HG02938 (cell line): Measurements from ENCODE around the gene DBF4B.
"Not testable (repeated sequence)": the region's sequence is repeated elsewhere in the genome, so short reads cannot be mapped to it uniquely, and the experiment has no call there.

Experiments used
- ATAC-seq: cut with Tn5 transposase; IDR thresholded peaks from one replicate; pipeline ENCODE4 v1.9.1; 2021; ENCODE audit warnings: mild to moderate bottlenecking, moderate library complexity; ENCODE audit not compliant: unreplicated experiment

The DBF4B gene

GRCh38 chr17:44726121-44726520 lies 17.7 kb downstream of the DBF4B start:
- not testable (repeated sequence) for ATAC-seq

DNA sequence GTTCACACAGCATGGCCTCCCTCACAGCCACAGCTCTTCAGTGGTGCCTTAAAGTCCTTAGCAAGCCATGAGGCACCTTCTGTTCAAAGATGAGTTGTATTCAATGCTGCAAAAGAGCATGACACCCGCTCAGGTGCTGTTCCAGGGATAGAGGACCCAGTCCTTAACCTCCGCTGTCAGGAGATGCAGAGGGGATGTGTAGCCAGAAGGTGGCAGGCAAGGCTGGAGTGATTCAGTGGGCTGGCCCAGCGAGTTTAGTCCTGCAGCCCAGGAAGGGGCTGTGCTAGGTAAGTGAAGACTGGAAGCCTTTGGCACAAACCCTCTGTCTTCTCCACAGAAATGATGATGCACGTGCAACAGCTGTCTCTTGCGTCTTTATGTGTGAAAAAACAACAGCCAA lies 25.3 kb downstream of the DBF4B start:
- no peak for ATAC-seq

DNA sequence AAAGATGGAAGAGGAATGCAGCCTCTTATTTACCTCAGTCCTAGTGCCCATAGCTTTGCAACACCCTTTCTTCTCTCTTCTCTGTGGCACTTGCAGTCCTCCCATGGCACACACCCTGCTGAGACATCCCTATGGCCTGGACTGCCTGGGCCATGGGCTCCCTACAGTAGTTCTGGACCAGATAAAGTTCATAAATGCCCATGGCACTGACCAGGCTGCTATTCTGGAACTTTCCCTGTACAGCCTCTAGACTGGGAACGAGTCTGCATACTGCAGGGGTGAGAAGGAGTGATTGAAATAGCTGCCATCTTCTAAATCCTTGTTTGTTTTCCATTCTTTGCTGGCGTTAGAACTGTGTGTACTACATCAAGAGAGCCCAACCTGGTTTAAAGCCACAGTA lies 25.8 kb downstream of the DBF4B start:
- no peak for ATAC-seq

GRCh38 chr17:44736551-44737240 lies 28.2 kb downstream of the DBF4B start:
- no peak for ATAC-seq

GRCh38 chr17:44738214-44738906 lies 29.9 kb downstream of the DBF4B start:
- no peak for ATAC-seq

DNA sequence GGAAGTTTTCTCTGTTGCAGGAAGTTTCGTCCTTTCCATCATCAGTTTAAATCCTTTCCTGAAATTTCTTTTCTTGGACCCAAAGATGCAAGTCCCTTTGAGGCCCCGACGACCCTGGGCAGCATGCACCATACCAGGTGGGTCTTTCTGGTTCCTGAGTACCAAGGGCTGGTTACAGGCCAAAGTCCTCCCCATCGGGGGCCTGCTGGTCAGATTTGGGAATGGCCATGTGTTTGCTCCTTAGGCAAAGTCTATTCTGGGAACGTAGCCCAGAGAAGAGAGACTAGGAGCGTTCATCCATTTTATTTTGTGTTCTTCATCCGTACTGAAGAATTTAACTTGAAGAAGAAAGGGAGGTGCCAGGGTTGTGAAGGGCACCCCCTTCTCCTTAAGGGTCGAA lies 32.9 kb downstream of the DBF4B start:
- no peak for ATAC-seq

- ATAC-seq, result no peak
Observed at GRCh38 chr17:44745301-44745700, 36.8 kb downstream of the DBF4B start.

- not testable (repeated sequence) for ATAC-seq
Observed at GRCh38 chr17:44745738-44746137, 37.3 kb downstream of the DBF4B start.

- no peak for ATAC-seq
Observed at GRCh38 chr17:44747566-44747965, 39.1 kb downstream of the DBF4B start.

DNA sequence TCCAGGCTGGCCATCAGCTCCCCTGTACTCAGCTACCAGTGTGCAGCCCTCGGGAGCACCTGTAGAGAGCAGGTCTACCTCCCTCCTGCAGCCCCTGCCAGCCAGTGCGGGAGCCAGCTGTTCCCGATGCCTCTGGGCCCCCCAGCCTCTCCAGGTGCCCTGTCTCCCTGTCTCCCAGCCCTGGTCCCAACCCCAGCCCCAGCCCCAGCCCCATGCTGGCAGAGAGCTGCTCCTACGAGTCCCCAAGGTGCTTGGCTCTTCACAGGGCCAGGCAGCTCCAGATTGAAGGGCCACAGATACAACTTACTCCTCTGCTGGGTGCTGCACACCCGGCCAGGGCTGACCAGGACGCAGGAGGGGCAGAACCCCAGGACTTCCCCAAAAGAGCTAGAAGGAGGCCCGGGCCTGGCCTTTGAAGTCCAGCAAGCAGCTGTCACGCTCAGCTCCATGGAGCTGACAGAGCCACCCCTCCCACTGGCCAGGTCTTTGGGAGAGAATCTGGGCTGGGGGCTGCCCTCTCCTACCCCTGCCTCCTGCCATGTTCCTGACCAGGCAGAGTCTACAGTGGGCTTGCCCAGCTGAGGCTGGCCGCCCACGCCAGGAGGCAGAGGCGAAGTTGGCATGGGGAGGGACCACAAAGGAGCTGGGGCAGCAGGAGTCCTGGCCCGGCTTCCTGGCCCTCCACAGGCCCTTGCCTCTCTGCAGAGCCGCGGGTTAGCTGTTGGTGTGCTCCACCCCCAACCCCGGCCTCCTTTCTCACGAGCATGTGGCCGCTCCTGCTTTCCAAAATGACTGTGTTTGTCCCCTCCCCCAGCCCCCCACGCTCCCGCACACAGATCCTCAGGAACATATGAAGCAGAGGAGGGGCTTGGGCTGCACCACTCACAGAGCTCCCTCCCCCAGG lies 40.9 kb downstream of the DBF4B start:
- no peak for ATAC-seq

DNA sequence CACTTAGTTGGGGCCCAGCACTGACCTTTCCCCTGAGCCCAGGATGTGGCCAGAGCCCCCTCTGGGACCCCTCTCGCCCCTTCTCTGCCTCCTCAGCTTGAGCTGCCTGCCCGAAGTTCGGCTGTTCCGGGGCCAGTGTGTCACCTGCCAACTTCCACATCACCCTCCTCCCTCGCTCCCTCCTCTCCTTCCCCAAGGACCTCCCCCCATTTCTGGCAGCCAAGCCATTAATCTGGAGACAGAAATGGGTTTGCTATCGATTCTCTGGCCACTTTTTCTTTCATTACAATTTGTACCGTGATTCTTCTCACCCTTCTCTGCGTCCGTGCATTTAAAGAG lies 41.5 kb downstream of the DBF4B start:
- ATAC-seq, result no peak

DNA sequence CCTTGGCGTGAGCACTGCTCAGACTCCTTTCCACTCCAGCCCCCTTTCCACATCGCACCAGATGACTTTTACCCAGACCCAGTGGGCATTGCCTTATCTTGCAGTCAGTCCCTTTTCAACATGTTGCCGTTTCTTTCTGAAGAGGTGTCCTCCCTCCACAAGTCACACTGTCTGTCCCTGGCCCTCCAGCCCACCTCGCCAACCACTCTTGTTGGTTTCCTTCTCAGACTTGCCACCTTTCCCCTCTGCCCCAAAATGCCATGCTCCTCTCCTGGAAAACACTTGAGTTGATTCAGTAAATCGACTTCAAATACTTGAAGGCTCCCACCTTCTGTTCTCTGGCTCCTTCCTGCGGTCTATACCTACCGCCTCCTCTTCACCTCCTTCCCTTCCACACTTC lies 42.9 kb downstream of the DBF4B start:
- no peak for ATAC-seq

DNA sequence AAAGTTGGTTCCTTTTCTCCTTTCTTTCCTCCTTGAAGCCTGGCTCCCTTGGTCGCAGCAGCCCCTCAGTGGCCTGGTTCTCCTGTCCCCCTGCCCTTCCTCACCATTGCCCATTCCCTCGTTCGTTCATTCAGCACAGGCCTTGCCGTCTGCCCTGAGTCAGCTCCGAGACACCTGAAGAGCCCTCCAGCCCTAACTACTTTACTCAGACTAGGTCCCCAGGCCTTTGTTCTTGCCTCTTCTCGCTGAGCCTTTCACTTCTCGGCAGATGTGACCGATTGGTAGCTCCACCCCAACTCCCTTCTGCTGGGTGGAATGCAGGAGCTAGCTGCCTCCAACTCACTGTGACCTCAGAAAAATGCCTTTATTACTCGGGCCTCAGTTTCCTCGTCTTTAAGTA lies 43.3 kb downstream of the DBF4B start:
- no peak for ATAC-seq

- no peak for ATAC-seq
Observed at GRCh38 chr17:44752953-44753861, 44.7 kb downstream of the DBF4B start.

- no peak for ATAC-seq
Observed at GRCh38 chr17:44754276-44754675, 45.8 kb downstream of the DBF4B start.

DNA sequence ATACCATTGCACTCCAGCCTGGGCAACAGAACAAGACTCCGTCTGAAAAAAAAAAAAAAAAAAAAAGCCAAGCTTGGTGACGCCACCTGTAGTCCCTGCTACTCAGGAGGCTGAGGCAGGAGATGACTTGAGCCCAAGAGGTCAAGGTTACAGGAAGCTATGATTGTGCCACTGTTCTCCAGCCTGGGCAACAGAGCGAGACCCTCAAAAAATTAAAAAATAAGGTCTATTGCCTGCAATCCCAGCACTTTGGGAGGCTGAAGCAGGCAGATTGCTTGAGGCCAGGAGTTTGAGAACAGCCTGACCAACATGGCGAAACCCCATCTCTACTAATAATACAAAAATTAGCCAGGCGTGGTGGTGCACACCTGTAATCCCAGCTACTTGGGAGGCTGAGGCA lies 46.7 kb downstream of the DBF4B start:
- not testable (repeated sequence) for ATAC-seq

- no peak for ATAC-seq
Observed at GRCh38 chr17:44757045-44757917, 48.8 kb downstream of the DBF4B start.

DNA sequence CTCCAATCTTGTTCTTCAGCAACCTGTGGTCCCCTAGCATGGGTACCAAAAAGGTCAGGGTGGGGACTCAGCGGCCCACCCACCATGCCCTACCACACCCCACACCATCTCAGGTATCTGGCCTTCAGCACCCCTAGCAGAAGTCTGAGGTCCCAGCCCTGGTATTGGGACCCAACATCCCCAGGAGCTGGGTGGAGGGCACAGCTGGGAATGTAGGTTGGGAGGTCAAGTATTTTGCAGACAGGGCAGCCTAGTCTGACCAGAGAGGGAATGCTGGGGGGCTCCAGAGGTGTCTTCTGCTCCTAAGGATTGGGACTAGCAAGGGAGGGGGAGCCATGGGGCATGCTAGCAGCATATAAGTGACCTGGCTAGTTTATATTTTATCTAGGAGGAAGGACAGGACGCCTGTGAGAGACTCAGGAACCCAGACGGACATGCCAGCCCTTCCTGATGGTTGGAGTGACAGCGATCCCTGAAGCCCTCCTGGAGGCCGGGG lies 49.5 kb downstream of the DBF4B start:
- ATAC-seq, result no peak

GRCh38 chr17:44758414-44759085 lies 50.1 kb downstream of the DBF4B start, which contains the start of gene ADAM11:
Gene ADAM11, plus strand, starts transcription at chr17:44758988. Its CDS starts 212 bp downstream, at chr17:44759200.
- ATAC-seq, result no peak
